IMR-90 (cell line): Measurements from ENCODE around the gene GK. TPM values are rescaled to one million over a fixed set of nuclear protein-coding genes. Genes with fewer than 3 reads are reported as not detected.

ENCODE experiments used
- ATAC-seq: fragments of 200-7000 bp; cut with Tn5 transposase; 2 replicates; pipeline ENCODE4 v1.9.1; 2020; ENCODE audit warnings: low read depth, mild to moderate bottlenecking, moderate library complexity
- BruUV-seq: library from RNA; stranded (reverse); fragments of 400-500 nt; replicated peaks from 2 replicates; lab custom pipeline; 2021; lab: Mats Ljungman, UMichigan
- CTCF ChIA-PET: fragments of 300-600 bp; formaldehyde crosslinking; extraction: SDS; loops from one replicate; lab custom pipeline; 2021; ENCODE audit warnings: antibody characterized with exemption; lab: Yijun Ruan, JAX
- POLR2A ChIA-PET: fragments of 300-600 bp; sonication (Branson Sonifier 250); formaldehyde crosslinking; loops from one replicate; lab custom pipeline; 2022; ENCODE audit warnings: antibody characterized with exemption; ENCODE audit not compliant: unreplicated experiment; lab: Charles Lee
- DNase-seq: peaks from one replicate; pipeline ENCODE4 v3.0.0; 2013
- H2AFZ ChIP-seq: replicated peaks from 2 replicates; pipeline ENCODE3; 2013; ENCODE audit warnings: low read length, mild to moderate bottlenecking; ENCODE audit not compliant: poor library complexity
- H2AK5ac ChIP-seq: 2 replicates; pipeline ENCODE4 v1.6.1; 2013; ENCODE audit warnings: low read depth, low read length, inconsistent platforms
- H2AK9ac ChIP-seq: replicated peaks from 2 replicates; pipeline ENCODE3; 2013; ENCODE audit warnings: mild to moderate bottlenecking, low read depth, low read length, moderate library complexity; ENCODE audit not compliant: poor library complexity
- H2BK120ac ChIP-seq: 2 replicates; pipeline ENCODE4 v1.6.1; 2013; ENCODE audit warnings: low read depth, low read length, inconsistent platforms
- H2BK15ac ChIP-seq: 3 replicates; pipeline ENCODE4 v1.6.1; 2013; ENCODE audit warnings: low read depth, low read length, inconsistent platforms
- H2BK20ac ChIP-seq: 2 replicates; pipeline ENCODE4 v1.6.1; 2013; ENCODE audit warnings: low read depth, mild to moderate bottlenecking, inconsistent platforms, low read length, moderate library complexity
- H2BK5ac ChIP-seq: 2 replicates; pipeline ENCODE4 v1.6.1; 2013; ENCODE audit warnings: mild to moderate bottlenecking, low read depth, low read length, inconsistent platforms; ENCODE audit not compliant: poor library complexity, severe bottlenecking
- H3K14ac ChIP-seq: replicated peaks from 2 replicates; pipeline ENCODE4 v1.6.1; 2013; ENCODE audit warnings: low read depth, low read length, inconsistent platforms
- H3K18ac ChIP-seq: 2 replicates; pipeline ENCODE4 v1.6.1; 2013; ENCODE audit warnings: low read depth, low read length, control low read depth
- H3K23ac ChIP-seq: 2 replicates; pipeline ENCODE4 v1.6.1; 2013; ENCODE audit warnings: low read depth, low read length, inconsistent platforms
- H3K27ac ChIP-seq: 2 replicates; pipeline ENCODE4 v1.5.1; 2013; ENCODE audit warnings: mild to moderate bottlenecking, control low read depth, low read length; ENCODE audit not compliant: insufficient read depth
- H3K27me3 ChIP-seq: 2 replicates; pipeline ENCODE4 v1.6.1; 2013; ENCODE audit warnings: low read length; ENCODE audit not compliant: control insufficient read depth, insufficient read depth
- H3K36me3 ChIP-seq: 2 replicates; pipeline ENCODE4 v1.6.1; 2013; ENCODE audit warnings: low read length, mixed read lengths; ENCODE audit not compliant: control insufficient read depth, insufficient read depth
- H3K4ac ChIP-seq: 2 replicates; pipeline ENCODE4 v1.6.1; 2013; ENCODE audit warnings: low read depth, low read length, inconsistent platforms
- H3K4me1 ChIP-seq: 2 replicates; pipeline ENCODE4 v1.6.1; 2013; ENCODE audit warnings: low read length, mixed read lengths; ENCODE audit not compliant: control insufficient read depth, insufficient read depth
- H3K4me2 ChIP-seq: 2 replicates; pipeline ENCODE4 v1.6.1; 2013; ENCODE audit warnings: low read depth, mild to moderate bottlenecking, control low read depth, low read length, moderate library complexity
- H3K4me3 ChIP-seq: 2 replicates; pipeline ENCODE4 v1.5.1; 2013; ENCODE audit warnings: low read depth, mild to moderate bottlenecking, control low read depth, low read length, moderate library complexity; ENCODE audit not compliant: insufficient read depth
- H3K56ac ChIP-seq: 2 replicates; pipeline ENCODE4 v1.6.1; 2013; ENCODE audit warnings: low read length, inconsistent platforms; ENCODE audit not compliant: insufficient read depth; ENCODE audit errors: extremely low read depth
- H3K79me1 ChIP-seq, 2 experiments: 2 replicates each; pipeline ENCODE4 v1.6.1; 2013; ENCODE audit warnings: low read length in 2 of 2, inconsistent platforms in 1 of 2, low read depth in 1 of 2
- H3K9ac ChIP-seq: 2 replicates; pipeline ENCODE4 v1.6.1; 2013; ENCODE audit warnings: low read depth, low read length, control low read depth
- H3K9me1 ChIP-seq: 2 replicates; pipeline ENCODE4 v1.6.1; 2013; ENCODE audit warnings: low read length, inconsistent platforms; ENCODE audit not compliant: insufficient read depth
- H3K9me3 ChIP-seq: 2 replicates; pipeline ENCODE4 v1.6.1; 2013; ENCODE audit warnings: low read length; ENCODE audit not compliant: control insufficient read depth, insufficient read depth
- H4K20me1 ChIP-seq: 2 replicates; pipeline ENCODE4 v1.6.1; 2013; ENCODE audit warnings: low read length, inconsistent platforms; ENCODE audit not compliant: insufficient read depth
- H4K5ac ChIP-seq: 2 replicates; pipeline ENCODE4 v1.6.1; 2013; ENCODE audit warnings: mild to moderate bottlenecking, low read depth, low read length, control low read depth
- H4K8ac ChIP-seq, 2 experiments: 2 replicates each; pipeline ENCODE4 v1.6.1; 2013; ENCODE audit warnings: low read depth in 2 of 2, low read length in 2 of 2, control low read depth in 1 of 2, inconsistent platforms in 1 of 2
- H4K91ac ChIP-seq: 2 replicates; pipeline ENCODE4 v1.6.1; 2013; ENCODE audit warnings: low read depth, low read length, inconsistent platforms; ENCODE audit not compliant: insufficient read depth
- CEBPB ChIP-seq: IDR thresholded peaks from 2 replicates; pipeline ENCODE4 v1.6.1; 2012; ENCODE audit warnings: low read depth, low read length, improper control_type of control experiment
- CTCF ChIP-seq: conservative IDR thresholded peaks from 2 replicates; pipeline ENCODE4 v1.5.1; 2012; ENCODE audit warnings: mild to moderate bottlenecking, low read depth, low read length, improper control_type of control experiment
- FOS ChIP-seq: fragments of 150-350 bp; IDR thresholded peaks from 2 replicates; pipeline ENCODE4 v1.6.1; 2016; ENCODE audit warnings: low read depth, low read length
- MAFK ChIP-seq: IDR thresholded peaks from 2 replicates; pipeline ENCODE4 v1.6.1; 2012; ENCODE audit warnings: low read depth, low read length, improper control_type of control experiment
- MAZ ChIP-seq: IDR thresholded peaks from 2 replicates; pipeline ENCODE4 v1.6.1; 2012; ENCODE audit warnings: low read depth, mild to moderate bottlenecking, low read length, improper control_type of control experiment, moderate library complexity, borderline replicate concordance
- MXI1 ChIP-seq: IDR thresholded peaks from 2 replicates; pipeline ENCODE4 v1.6.1; 2012; ENCODE audit warnings: low read depth, mild to moderate bottlenecking, low read length, moderate library complexity, borderline replicate concordance
- POLR2A ChIP-seq: IDR thresholded peaks from 2 replicates; pipeline ENCODE4 v1.6.1; 2012; ENCODE audit warnings: mild to moderate bottlenecking, low read depth, low read length
- RFX5 ChIP-seq: IDR thresholded peaks from 2 replicates; pipeline ENCODE4 v1.8.0; 2012; ENCODE audit warnings: low read depth, mild to moderate bottlenecking, low read length, moderate library complexity
- USF2 ChIP-seq: fragments of 150-350 bp; IDR thresholded peaks from 2 replicates; pipeline ENCODE4 v1.6.1; 2017; ENCODE audit warnings: mild to moderate bottlenecking, antibody characterized with exemption, low read length, low read depth
- WGBS, 2 experiments: methylation state at CpG; one replicate each; pipeline versions ENCODE4 v1.1.5 to v1.1.7; 2013; ENCODE audit warnings: missing lambda C conversion rate in 2 of 2; ENCODE audit not compliant: insufficient read length in 1 of 2; ENCODE audit errors: extremely low coverage in 2 of 2; 5-methylcytosine and 5-hydroxymethylcytosine counted together
- dilution Hi-C: fragments of 300-500 bp; cut with HindIII; formaldehyde crosslinking; loops from one replicate; pipeline ENCODE4 v1.14.3; 2018; ENCODE audit warnings: low sequenced_read_pairs; ENCODE audit not compliant: unreplicated experiment
- in situ Hi-C: fragments of 300-500 bp; cut with MboI; formaldehyde crosslinking; loops from 3 replicates; pipeline ENCODE4 v1.14.3; 2019; ENCODE audit warnings: low sequenced_read_pairs, inconsistent platforms, mixed read lengths
- intact Hi-C: fragments of 100-400 bp; cut with micrococcal nuclease; formaldehyde crosslinking; loops from 2 replicates; pipeline ENCODE4 v1.10.0; 2022
- polyA plus RNA-seq, 3 experiments: library from polyadenylated mRNA; depleted of rRNA; stranded (reverse); fragments of >200 nt; gene quantifications; 2 replicates each; pipeline ENCODE4 v1.2.3, GENCODE V29; 2012; ENCODE audit warnings: low replicate concordance in 1 of 3
- total RNA-seq: library from RNA; depleted of rRNA; stranded (reverse); fragments of >200 nt; gene quantifications from 2 replicates; pipeline ENCODE4 v1.2.3, GENCODE V29; 2012

Gene GK
- total and polyA plus RNA-seq, 2 of the 4 experiments (the other 2 are of a cell fraction) = 7.6 to 9.3 TPM

GRCh38 chrX:30673884-30674598 lies 20.8 kb downstream of the GK start:
- H2BK15ac ChIP-seq = no peak overlapping the region
- no peak overlapping the region for H2BK20ac ChIP-seq
- H4K8ac ChIP-seq = no peak overlapping the region
- H3K4ac ChIP-seq = no peak overlapping the region
- ATAC-seq (no peak), DNase-seq (no peak)
- no peaks in the 10 kb centered on the region for H3K79me1 ChIP-seq
- intact Hi-C loops = no loop called here
- no peak overlapping the region for H3K23ac ChIP-seq
- no peak overlapping the region for H4K5ac ChIP-seq
- H4K91ac ChIP-seq = no peak overlapping the region
- H3K4me2 ChIP-seq = no peak overlapping the region
- H3K9me1 ChIP-seq = no peaks in the 10 kb centered on the region
- H2BK120ac ChIP-seq = no peak overlapping the region
- in situ Hi-C loops = no loop called here
- ChIA-PET POLR2A (interaction anchor here (0.7 kb wide), 1 partner anchor 387 kb away, joined by 5 read pairs; no protein-coding TSS in a partner anchor), CTCF (no interaction called here)
- TF ChIP-seq MXI1 = no peak
- TF ChIP-seq MAZ = no peak
- TF ChIP-seq FOS = no peak
- TF ChIP-seq POLR2A = no peak
- no peak for TF ChIP-seq CTCF
- no peak for TF ChIP-seq CEBPB
- no peak for TF ChIP-seq USF2
- TF ChIP-seq RFX5 = no peak
- TF ChIP-seq MAFK = no peak
- H4K20me1 ChIP-seq = no peaks in the 10 kb centered on the region
- H3K14ac ChIP-seq = no peak overlapping the region
- no peak overlapping the region for H3K9ac ChIP-seq
- H3K56ac ChIP-seq = no peak overlapping the region
- H3K4me3 ChIP-seq = no peak overlapping the region
- no peak overlapping the region for H2BK5ac ChIP-seq
- BruUV-seq = no TSS peak
- H3K4me1 ChIP-seq = no peaks in the 10 kb centered on the region
- peaks cover 12% of the 10 kb centered on the region for H3K36me3 ChIP-seq
- no peak overlapping the region for H2AFZ ChIP-seq
- dilution Hi-C loops = no loop called here
- no peak overlapping the region for H3K27ac ChIP-seq
- WGBS, 2 experiments = no CpG with 5 or more reads among the region's 2 CpGs
- no peak overlapping the region for H2AK5ac ChIP-seq
- H2AK9ac ChIP-seq = no peak overlapping the region
- H3K18ac ChIP-seq = no peak overlapping the region
- H3K9me3 ChIP-seq = no peaks in the 10 kb centered on the region
- no peaks in the 10 kb centered on the region for H3K27me3 ChIP-seq
